ENCODE results near the gene AXL.
"Not testable (repeated sequence)": the region's sequence is repeated elsewhere in the genome, so short reads cannot be mapped to it uniquely, and the experiment has no call there.

AXL gene

GRCh38 chr19:41273076-41273475 lies 54.1 kb downstream of the AXL start:
- Mint-ChIP-seq H3K27ac (no peak overlapping the region), H3K4me1 (peaks cover under 1% of the 10 kb centered on the region), H3K4me3 (no peak overlapping the region), H3K36me3 (peaks cover 15% of the 10 kb centered on the region), H3K9me3 (no peaks in the 10 kb centered on the region), H3K27me3 (no peaks in the 10 kb centered on the region)

GRCh38 chr19:41274802-41275201 lies 55.8 kb downstream of the AXL start:
- no peak overlapping the region for H3K4me3 Mint-ChIP-seq
- H3K27ac Mint-ChIP-seq: peak overlapping the region; percentile 30
- H3K9me3 Mint-ChIP-seq: no peaks in the 10 kb centered on the region
- H3K27me3 Mint-ChIP-seq: no peaks in the 10 kb centered on the region
- H3K4me1 Mint-ChIP-seq: no peaks in the 10 kb centered on the region
- peaks cover 16% of the 10 kb centered on the region for H3K36me3 Mint-ChIP-seq

GRCh38 chr19:41276231-41276630 lies 57.2 kb downstream of the AXL start:
- Mint-ChIP-seq H3K27ac (no peak overlapping the region), H3K4me1 (no peaks in the 10 kb centered on the region), H3K27me3 (no peaks in the 10 kb centered on the region), H3K9me3 (no peaks in the 10 kb centered on the region), H3K4me3 (no peak overlapping the region), H3K36me3 (peaks cover 17% of the 10 kb centered on the region)

- no peak overlapping the region for H3K4me3 Mint-ChIP-seq
- peaks cover 14% of the 10 kb centered on the region for H3K36me3 Mint-ChIP-seq
- no peaks in the 10 kb centered on the region for H3K27me3 Mint-ChIP-seq
- H3K27ac Mint-ChIP-seq: no peak overlapping the region
- H3K9me3 Mint-ChIP-seq: no peaks in the 10 kb centered on the region
- no peaks in the 10 kb centered on the region for H3K4me1 Mint-ChIP-seq
Observed at GRCh38 chr19:41278478-41278877, 59.5 kb downstream of the AXL start.

GRCh38 chr19:41288673-41289530 lies 69.9 kb downstream of the AXL start:
- Mint-ChIP-seq H3K4me1 (peaks cover 8% of the 10 kb centered on the region), H3K36me3 (peaks cover 7% of the 10 kb centered on the region), H3K9me3 (no peaks in the 10 kb centered on the region), H3K27ac (no peak overlapping the region), H3K27me3 (no peaks in the 10 kb centered on the region), H3K4me3 (no peak overlapping the region)

GRCh38 chr19:41289814-41290213 lies 70.8 kb downstream of the AXL start:
- not testable (repeated sequence) for H3K36me3 Mint-ChIP-seq, H3K9me3 Mint-ChIP-seq, H3K4me3 Mint-ChIP-seq, H3K27me3 Mint-ChIP-seq, H3K27ac Mint-ChIP-seq
- peaks cover 11% of the 10 kb centered on the region for H3K4me1 Mint-ChIP-seq

- peaks cover 42% of the 10 kb centered on the region for H3K4me1 Mint-ChIP-seq
- H3K27me3 Mint-ChIP-seq: no peaks in the 10 kb centered on the region
- H3K4me3 Mint-ChIP-seq: no peak overlapping the region
- no peak overlapping the region for H3K27ac Mint-ChIP-seq
- H3K9me3 Mint-ChIP-seq: no peaks in the 10 kb centered on the region
- H3K36me3 Mint-ChIP-seq: peaks cover 19% of the 10 kb centered on the region
Observed at GRCh38 chr19:41294393-41294792, 75.4 kb downstream of the AXL start.

- Mint-ChIP-seq H3K4me1 (peaks cover 53% of the 10 kb centered on the region), H3K36me3 (peaks cover 19% of the 10 kb centered on the region), H3K27me3 (no peaks in the 10 kb centered on the region), H3K4me3 (no peak overlapping the region), H3K27ac (peak overlapping the region; percentile 56), H3K9me3 (no peaks in the 10 kb centered on the region)
Observed at GRCh38 chr19:41295499-41295898, 76.5 kb downstream of the AXL start.

- Mint-ChIP-seq H3K4me1 (peaks cover 63% of the 10 kb centered on the region), H3K36me3 (peaks cover 19% of the 10 kb centered on the region), H3K27me3 (no peaks in the 10 kb centered on the region), H3K9me3 (no peaks in the 10 kb centered on the region), H3K4me3 (no peak overlapping the region), H3K27ac (peak overlapping the region; percentile 97)
Observed at GRCh38 chr19:41296433-41296871, 77.4 kb downstream of the AXL start.

- peaks cover 21% of the 10 kb centered on the region for H3K36me3 Mint-ChIP-seq
- peak overlapping the region; percentile 97 for H3K27ac Mint-ChIP-seq
- H3K27me3 Mint-ChIP-seq: no peaks in the 10 kb centered on the region
- no peaks in the 10 kb centered on the region for H3K9me3 Mint-ChIP-seq
- H3K4me1 Mint-ChIP-seq: peaks cover 76% of the 10 kb centered on the region
- peak overlapping the region; percentile 12 for H3K4me3 Mint-ChIP-seq
Observed at GRCh38 chr19:41297628-41298347, 78.8 kb downstream of the AXL start.

GRCh38 chr19:41298348-41298964 lies 79.4 kb downstream of the AXL start:
- peaks cover 23% of the 10 kb centered on the region for H3K36me3 Mint-ChIP-seq
- H3K4me3 Mint-ChIP-seq: no peak overlapping the region
- H3K4me1 Mint-ChIP-seq: peaks cover 81% of the 10 kb centered on the region
- no peaks in the 10 kb centered on the region for H3K27me3 Mint-ChIP-seq
- peak overlapping the region; percentile 97 for H3K27ac Mint-ChIP-seq
- H3K9me3 Mint-ChIP-seq: no peaks in the 10 kb centered on the region

GRCh38 chr19:41299046-41299754 lies 80.2 kb downstream of the AXL start:
- H3K36me3 Mint-ChIP-seq: peaks cover 23% of the 10 kb centered on the region
- H3K4me1 Mint-ChIP-seq: peaks cover 84% of the 10 kb centered on the region
- H3K4me3 Mint-ChIP-seq: peak overlapping the region; percentile 9
- no peaks in the 10 kb centered on the region for H3K9me3 Mint-ChIP-seq
- peak overlapping the region; percentile 57 for H3K27ac Mint-ChIP-seq
- H3K27me3 Mint-ChIP-seq: no peaks in the 10 kb centered on the region

- peak overlapping the region; percentile 9 for H3K4me3 Mint-ChIP-seq
- no peaks in the 10 kb centered on the region for H3K9me3 Mint-ChIP-seq
- peaks cover 21% of the 10 kb centered on the region for H3K36me3 Mint-ChIP-seq
- peaks cover 86% of the 10 kb centered on the region for H3K4me1 Mint-ChIP-seq
- peak overlapping the region; percentile 57 for H3K27ac Mint-ChIP-seq
- no peaks in the 10 kb centered on the region for H3K27me3 Mint-ChIP-seq
Observed at GRCh38 chr19:41299755-41300089, 80.7 kb downstream of the AXL start.

GRCh38 chr19:41300555-41300954 lies 81.5 kb downstream of the AXL start:
- peaks cover 93% of the 10 kb centered on the region for H3K4me1 Mint-ChIP-seq
- no peaks in the 10 kb centered on the region for H3K9me3 Mint-ChIP-seq
- H3K4me3 Mint-ChIP-seq: peak overlapping the region; percentile 3
- no peaks in the 10 kb centered on the region for H3K27me3 Mint-ChIP-seq
- peak overlapping the region; percentile 2 for H3K27ac Mint-ChIP-seq
- peaks cover 18% of the 10 kb centered on the region for H3K36me3 Mint-ChIP-seq

- peak overlapping the region; percentile 66 for H3K4me3 Mint-ChIP-seq
- no peaks in the 10 kb centered on the region for H3K9me3 Mint-ChIP-seq
- H3K36me3 Mint-ChIP-seq: peaks cover 12% of the 10 kb centered on the region
- H3K27me3 Mint-ChIP-seq: no peaks in the 10 kb centered on the region
- H3K4me1 Mint-ChIP-seq: peaks cover 92% of the 10 kb centered on the region
- peak overlapping the region; percentile 93 for H3K27ac Mint-ChIP-seq
Observed at GRCh38 chr19:41302624-41303351, 83.8 kb downstream of the AXL start.

All from activated naive CD4-positive, alpha-beta T cell treated with anti-CD3 and anti-CD28 coated beads, Interleukin-2, amount 50 U/mL, for 24 hours (primary cell).